HG03103 (cell line): ENCODE measurements around the gene CSTPP1.
"Not testable (repeated sequence)": the region's sequence is repeated elsewhere in the genome, so short reads cannot be mapped to it uniquely, and the experiment has no call there.

Experiments used
- ATAC-seq: cut with Tn5 transposase; IDR thresholded peaks from one replicate; pipeline ENCODE4 v1.9.1; 2021; ENCODE audit warnings: low read depth; ENCODE audit not compliant: unreplicated experiment

The CSTPP1 gene

GRCh38 chr11:47188259-47188658 is 251.7 kb downstream of the CSTPP1 start:
- no peak for ATAC-seq

GRCh38 chr11:47189100-47189834 is 252.7 kb downstream of the CSTPP1 start:
- no peak for ATAC-seq

GRCh38 chr11:47191137-47191536 is 254.6 kb downstream of the CSTPP1 start:
- ATAC-seq = not testable (repeated sequence)

- ATAC-seq = no peak
These were observed 255.6 kb downstream of the CSTPP1 start for GRCh38 chr11:47192111-47192510.

- not testable (repeated sequence) for ATAC-seq
These were observed 261.6 kb downstream of the CSTPP1 start for GRCh38 chr11:47198161-47198560.

- no peak for ATAC-seq
These were observed 264.5 kb downstream of the CSTPP1 start for GRCh38 chr11:47201015-47201414.

GRCh38 chr11:47202576-47202975 is 266.0 kb downstream of the CSTPP1 start:
- no peak for ATAC-seq

GRCh38 chr11:47204637-47204989 is 268.1 kb downstream of the CSTPP1 start:
- no peak for ATAC-seq

GRCh38 chr11:47206577-47206976 is 270.0 kb downstream of the CSTPP1 start:
- not testable (repeated sequence) for ATAC-seq

GRCh38 chr11:47207459-47207858 is 270.9 kb downstream of the CSTPP1 start:
- no peak for ATAC-seq

- ATAC-seq = not testable (repeated sequence)
These were observed 271.5 kb downstream of the CSTPP1 start for GRCh38 chr11:47208008-47208552.

- ATAC-seq = no peak
These were observed 272.1 kb downstream of the CSTPP1 start for GRCh38 chr11:47208628-47209027.
